K562 (cell line): Measurements from ENCODE around the gene TBL1X. TPM values are rescaled to one million over a fixed set of nuclear protein-coding genes. Genes with fewer than 3 reads are reported as not detected.

Experiments used
- ATAC-seq: fragments of 200-7000 bp; cut with Tn5 transposase; 3 replicates; pipeline ENCODE4 v1.9.1; 2020; ENCODE audit warnings: moderate library complexity
- BruUV-seq: library from RNA; stranded (reverse); fragments of 400-500 nt; replicated peaks from 2 replicates; lab custom pipeline; 2021; lab: Mats Ljungman, UMichigan
- CTCF ChIA-PET: fragments of 300-600 bp; formaldehyde crosslinking; extraction: SDS; loops from one replicate; lab custom pipeline; 2021; ENCODE audit warnings: low intra/inter-chr PET ratio; lab: Yijun Ruan, JAX
- POLR2A ChIA-PET: fragments of 300-600, 350-650 bp; sonication (Branson Sonifier 250); formaldehyde crosslinking; extraction: SDS; loops from one replicate; lab custom pipeline; 2021; ENCODE audit warnings: antibody characterized with exemption, inconsistent platforms; lab: Yijun Ruan, JAX
- DNase-seq, 4 experiments: peaks; one replicate each; pipeline versions ENCODE4 v3.0.0 to v3.0.0-alpha.2; 2011 to 2018; ENCODE audit warnings: low spot score in 3 of 4, mixed read lengths in 3 of 4; ENCODE audit errors: extremely low read depth in 1 of 4
- FAIRE-seq: peaks from 2 replicates; lab custom pipeline; 2011; peaks lifted over from hg19 to GRCh38; lab: Jason Lieb, UNC
- H2AFZ ChIP-seq: 2 replicates; pipeline ENCODE4 v1.6.0; 2011; ENCODE audit warnings: low read depth, low read length, control low read depth, inconsistent platforms
- H3K27ac ChIP-seq: fragments of 200-600 bp; 3 replicates; pipeline ENCODE4 v1.8.0; 2011; ENCODE audit warnings: low read depth, mild to moderate bottlenecking, control low read depth, inconsistent platforms, low read length, moderate library complexity, mixed read lengths; ENCODE audit errors: extremely low read depth
- H3K27me3 ChIP-seq, 2 experiments: fragments of 300-600 bp in 1 of 2; 2 replicates in 1 of 2; 3 replicates in 1 of 2; pipeline versions ENCODE4 v1.6.0 to v1.8.0; 2011; ENCODE audit warnings: inconsistent platforms in 2 of 2, low read length in 2 of 2, mild to moderate bottlenecking in 1 of 2, mixed read lengths in 1 of 2, moderate library complexity in 1 of 2; ENCODE audit not compliant: control insufficient read depth in 2 of 2, insufficient read depth in 2 of 2
- H3K36me3 ChIP-seq: fragments of 300-600 bp; 3 replicates; pipeline ENCODE4 v1.8.0; 2011; ENCODE audit warnings: mild to moderate bottlenecking, low read length, inconsistent platforms; ENCODE audit not compliant: control insufficient read depth, insufficient read depth
- H3K4me1 ChIP-seq, 2 experiments: fragments of 200-600 bp in 1 of 2; replicated peaks in 1 of 2; 2 replicates in 1 of 2; 3 replicates in 1 of 2; pipeline versions ENCODE4 v1.5.1 to v1.8.0; 2011; ENCODE audit warnings: inconsistent platforms in 2 of 2, low read length in 2 of 2, mild to moderate bottlenecking in 1 of 2, mixed read lengths in 1 of 2, moderate library complexity in 1 of 2; ENCODE audit not compliant: control insufficient read depth in 2 of 2, insufficient read depth in 2 of 2
- H3K4me2 ChIP-seq: 2 replicates; pipeline ENCODE4 v1.6.1; 2011; ENCODE audit warnings: low read length, control low read depth, inconsistent platforms, mixed read lengths; ENCODE audit not compliant: insufficient read depth
- H3K4me3 ChIP-seq: fragments of 200-600 bp; sonication (generic), shearing (Covaris generic); 2 replicates; pipeline ENCODE4 v1.5.1; 2016; ENCODE audit warnings: control low read depth, inconsistent platforms
- H3K79me2 ChIP-seq: fragments of 200-600 bp; 3 replicates; pipeline ENCODE4 v1.8.0; 2011; ENCODE audit warnings: low read length, inconsistent platforms; ENCODE audit not compliant: control insufficient read depth, insufficient read depth
- H3K9ac ChIP-seq, 2 experiments: 2 replicates each; pipeline versions ENCODE4 v1.6.0 to v1.6.1; 2011; ENCODE audit warnings: low read depth in 2 of 2, low read length in 2 of 2, control low read depth in 1 of 2, inconsistent platforms in 1 of 2, mild to moderate bottlenecking in 1 of 2, mixed read lengths in 1 of 2; ENCODE audit not compliant: insufficient read depth in 1 of 2
- H3K9me1 ChIP-seq: one replicate; pipeline ENCODE4 v1.6.0; 2011; ENCODE audit warnings: inconsistent platforms, mild to moderate bottlenecking, low read length, moderate library complexity; ENCODE audit not compliant: control insufficient read depth, insufficient read depth
- H3K9me3 ChIP-seq: replicated peaks from 2 replicates; pipeline ENCODE4 v1.5.1; 2011; ENCODE audit warnings: low read depth, low read length, inconsistent platforms; ENCODE audit not compliant: control insufficient read depth, insufficient read depth
- H4K20me1 ChIP-seq: replicated peaks from 2 replicates; pipeline ENCODE4 v1.6.1; 2011; ENCODE audit warnings: low read length, inconsistent platforms, mixed read lengths; ENCODE audit not compliant: control insufficient read depth, insufficient read depth
- CBFB ChIP-seq: sonication (generic); formaldehyde crosslinking; IDR thresholded peaks from 2 replicates; pipeline ENCODE4 v1.4.0; 2020; ENCODE audit warnings: mild to moderate bottlenecking, missing genetic modification reagents
- CTCF ChIP-seq, 3 experiments: IDR thresholded peaks in 2 of 3; conservative IDR thresholded peaks in 1 of 3; 2 replicates each; pipeline ENCODE4 v1.5.1; 2011 to 2012; ENCODE audit warnings: low read length in 3 of 3, mild to moderate bottlenecking in 3 of 3, control low read depth in 2 of 3, improper control_type of control experiment in 1 of 3, inconsistent platforms in 1 of 3, low read depth in 1 of 3, mixed read lengths in 1 of 3, moderate library complexity in 1 of 3; ENCODE audit not compliant: insufficient read depth in 2 of 3
- DDX20 ChIP-seq: fragments of 450-650 bp; IDR thresholded peaks from 2 replicates; pipeline ENCODE4 v1.6.1; 2016; ENCODE audit warnings: missing genetic modification characterization, low read depth, mild to moderate bottlenecking, missing compliant biosample characterization, moderate library complexity
- GTF2B ChIP-seq: IDR thresholded peaks from 2 replicates; pipeline ENCODE4 v1.6.1; 2011; ENCODE audit not compliant: insufficient read length; ENCODE audit errors: extremely low read depth
- HEY1 ChIP-seq: fragments of 250-450 bp; sonication (Bioruptor Pico); IDR thresholded peaks from 2 replicates; pipeline ENCODE4 v1.5.0; 2020; ENCODE audit warnings: mild to moderate bottlenecking, moderate library complexity, borderline replicate concordance
- JUNB ChIP-seq: fragments of 450-650 bp; formaldehyde crosslinking; conservative IDR thresholded peaks from 2 replicates; pipeline ENCODE4 v1.4.0; 2020; ENCODE audit warnings: mild to moderate bottlenecking
- MAX ChIP-seq: sonication (generic); formaldehyde crosslinking; IDR thresholded peaks from 2 replicates; pipeline ENCODE4 v1.9.0; 2022; ENCODE audit warnings: mild to moderate bottlenecking, missing genetic modification reagents
- MIER1 ChIP-seq: fragments of 450-650 bp; IDR thresholded peaks from 2 replicates; pipeline ENCODE4 v1.6.1; 2016; ENCODE audit warnings: antibody characterized with exemption, mild to moderate bottlenecking, low read depth
- NFATC3 ChIP-seq: fragments of 450-650 bp; IDR thresholded peaks from 2 replicates; pipeline ENCODE4 v1.6.1; 2017; ENCODE audit warnings: mild to moderate bottlenecking
- PML ChIP-seq: IDR thresholded peaks from 2 replicates; pipeline ENCODE4 v1.6.1; 2012; ENCODE audit warnings: low read length, inconsistent platforms
- PRMT5 ChIP-seq: sonication (generic); formaldehyde crosslinking; IDR thresholded peaks from 2 replicates; pipeline ENCODE4 v1.5.0; 2020; ENCODE audit warnings: missing genetic modification reagents
- RAD51 ChIP-seq: fragments of 450-650 bp; IDR thresholded peaks from 2 replicates; pipeline ENCODE4 v1.7.1; 2016; ENCODE audit warnings: low read depth, mild to moderate bottlenecking, borderline replicate concordance
- SIX5 ChIP-seq, 2 experiments: IDR thresholded peaks; 2 replicates each; pipeline ENCODE4 v1.6.1; 2011; ENCODE audit warnings: low read length in 2 of 2, borderline replicate concordance in 1 of 2, low read depth in 1 of 2, mild to moderate bottlenecking in 1 of 2, moderate library complexity in 1 of 2; ENCODE audit not compliant: insufficient read depth in 1 of 2
- THRB ChIP-seq: fragments of 450-650 bp; formaldehyde crosslinking; conservative IDR thresholded peaks from 2 replicates; pipeline ENCODE4 v1.4.0; 2022; ENCODE audit warnings: mild to moderate bottlenecking, missing genetic modification characterization
- U2AF1 ChIP-seq: fragments of 200-400 bp; formaldehyde crosslinking; optimal IDR thresholded peaks from 2 replicates; pipeline ENCODE3; 2017; ENCODE audit warnings: mild to moderate bottlenecking, low read depth, low read length, moderate library complexity
- ZNF518B ChIP-seq: fragments of 250-450 bp; sonication (Bioruptor Pico); IDR thresholded peaks from 2 replicates; pipeline ENCODE4 v1.5.0; 2021; ENCODE audit warnings: mild to moderate bottlenecking, moderate library complexity
- WGBS: fragments of 100-300 bp; shearing (Covaris generic); methylation state at CpG from one replicate; pipeline ENCODE4 v1.1.6; 2016; ENCODE audit warnings: low coverage, mixed read lengths; ENCODE audit not compliant: insufficient coverage; ENCODE audit errors: missing lambda C conversion rate; 5-methylcytosine and 5-hydroxymethylcytosine counted together
- in situ Hi-C: fragments of 300-500 bp; cut with MboI; formaldehyde crosslinking; loops from 4 replicates; pipeline ENCODE4 v1.15.0; 2018; ENCODE audit warnings: inconsistent platforms, mixed read lengths
- intact Hi-C: fragments of 100-400 bp; cut with micrococcal nuclease; formaldehyde crosslinking; loops from 2 replicates; pipeline ENCODE4 v1.14.2; 2022
- polyA plus RNA-seq, 8 experiments: library from polyadenylated mRNA; depleted of rRNA in 4 of 8; stranded (reverse) in 5 of 8; unstranded in 3 of 8; fragments of >200 nt; fragmentation: Nextera tagmentation in 2 of 8; fragmentation: Illumina TruSeq in 1 of 8; extraction: Ambion mirVana in 2 of 8; extraction: Trizol in 1 of 8; gene quantifications; 2 replicates each; pipeline versions ENCODE4 v1.2.1 to v1.2.3, GENCODE V29; 2011 to 2014; ENCODE audit warnings: inconsistent platforms in 1 of 8, missing spikeins in 1 of 8
- total RNA-seq, 7 experiments: library from RNA; depleted of rRNA in 6 of 7; stranded (reverse); fragments of >200 nt in 6 of 7; fragmentation: Illumina TruSeq in 2 of 7; extraction: Trizol in 2 of 7; gene quantifications; 2 replicates each; pipeline versions ENCODE4 v1.2.1 to v1.2.3, GENCODE V29; 2011 to 2021; ENCODE audit warnings: low replicate concordance in 1 of 7

The TBL1X gene
- total and polyA plus RNA-seq, 9 of the 15 experiments (the other 6 are each of a cell fraction or from before 2014, with no cell fraction given): 6.0 to 49.6 (median 19.7) TPM

GRCh38 chrX:9627922-9628321, 163.1 kb downstream of the TBL1X start:
- Histone ChIP-seq H2AFZ (no peak overlapping the region), H3K4me2 (no peak overlapping the region), H3K4me3 (no peak overlapping the region), H3K9me1 (no peaks in the 10 kb centered on the region), H3K36me3 (no peaks in the 10 kb centered on the region), H4K20me1 (no peaks in the 10 kb centered on the region), H3K4me1 (no peaks in the 10 kb centered on the region), H3K79me2 (peaks cover 7% of the 10 kb centered on the region; the same call in 1 of the 3 replicates), H3K27ac (no peak overlapping the region), H3K9ac (no peak overlapping the region), H3K9me3 (no peaks in the 10 kb centered on the region), H3K27me3 (no peaks in the 10 kb centered on the region)
- ChIA-PET POLR2A (no interaction called here), CTCF (no interaction called here)
- 13% methylated on average over 1 of the region's 1 CpG for WGBS
- BruUV-seq: no TSS peak
- FAIRE-seq (no peak), ATAC-seq (no peak), DNase-seq (no peak)
- in situ Hi-C loops (no loop called here), intact Hi-C loops (no loop called here)
- TF ChIP-seq MIER1 (no peak), CTCF (IDR thresholded peaks at IDR 0.05 in 2 of 3, conservative IDR thresholded peaks at IDR 0.05 in 1 of 3; ENCODE audit: insufficient read depth in 2 of 3, low read depth in 1 of 3, low read length in 3 of 3) (no peak), THRB (CRISPR knock-in tag) (no peak), CBFB (no peak), PRMT5 (CRISPR knock-in tag) (no peak), GTF2B (no peak), JUNB (no peak), RAD51 (no peak), DDX20 (tag) (no peak), MAX (CRISPR knock-in tag) (no peak), SIX5 (IDR thresholded peaks at IDR 0.05; ENCODE audit: borderline replicate concordance in 1 of 2, insufficient read depth in 1 of 2, low read depth in 1 of 2, low read length in 2 of 2) (no peak), U2AF1 (no peak), NFATC3 (no peak), PML (no peak), ZNF518B (CRISPR knock-in tag) (no peak), HEY1 (CRISPR knock-in tag) (no peak)
